ENCODE results near the gene HCFC1R1. TPM values are rescaled to one million over a fixed set of nuclear protein-coding genes. Genes with fewer than 3 reads are reported as not detected.

HCFC1R1 gene
- total and polyA plus RNA-seq, 2 donors (not counting 1 experiment from before 2014, with no cell fraction given): 17.9 to 24.8 TPM

DNA sequence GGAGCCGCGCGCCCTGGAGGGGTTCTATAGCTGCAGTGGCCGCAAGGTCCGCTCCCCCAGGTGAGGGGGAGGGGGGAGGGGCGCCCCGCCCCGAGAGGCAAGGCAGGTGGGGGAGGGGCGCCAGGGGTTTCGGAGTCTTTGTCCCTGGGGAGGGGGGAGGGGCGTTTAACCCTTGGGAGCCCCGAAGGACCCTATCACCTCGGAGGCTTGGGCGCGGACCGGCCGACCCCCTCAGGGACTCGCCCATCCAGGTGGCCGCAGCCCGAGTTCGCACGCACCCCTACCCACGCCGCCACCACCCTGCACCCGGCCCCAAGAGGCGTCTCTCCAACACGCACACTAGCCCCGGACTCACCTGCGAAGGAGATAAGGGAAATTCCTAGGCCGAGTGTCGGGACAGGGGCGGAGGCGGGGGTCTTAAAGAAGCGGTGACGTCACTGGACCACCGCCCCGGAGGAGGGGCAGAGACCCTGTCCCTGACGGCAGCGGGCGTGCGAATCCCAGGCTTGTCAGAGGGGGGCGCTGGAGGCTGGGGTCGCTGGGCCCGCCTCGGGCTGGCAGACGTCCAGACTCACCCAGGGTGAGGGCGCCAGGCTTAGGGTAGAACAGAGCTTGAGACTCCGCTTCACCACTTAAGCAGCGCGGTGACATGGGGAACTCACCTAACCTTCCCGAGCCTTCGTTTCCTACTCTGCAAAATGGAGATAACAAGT is 5.8 kb downstream of the HCFC1R1 start, which contains the start of gene CLDN6:
Gene CLDN6 (minus strand): TSS at position 390 of the 713 bp plus-strand sequence. CDS start 2,162 bp downstream, outside the sequence.
- no peaks in the 10 kb centered on the region for H3K9me3 Mint-ChIP-seq (ENCODE audit: insufficient read depth)
- peak within 1 kb of the TSS; percentile 19 for H3K4me2 ChIP-seq (replicated peaks; ENCODE audit: low read depth, low read length, poor library complexity, severe bottlenecking)
- peaks cover 27 to 41% of the 10 kb centered on the region in 2 donors for H3K4me1 ChIP-seq (ENCODE audit: control insufficient read depth in 2 of 2, insufficient read depth in 2 of 2, low read length in 2 of 2)
- H2AFZ ChIP-seq (ENCODE audit: insufficient read depth, low read depth, low read length, poor library complexity, severe bottlenecking): no peak within 1 kb of the TSS
- no peak for TF ChIP-seq EZH2 (IDR thresholded peaks at IDR 0.05; ENCODE audit: borderline replicate concordance, insufficient read depth, low read depth, low read length, poor library complexity, severe bottlenecking)
- TF ChIP-seq, protein P1, sequence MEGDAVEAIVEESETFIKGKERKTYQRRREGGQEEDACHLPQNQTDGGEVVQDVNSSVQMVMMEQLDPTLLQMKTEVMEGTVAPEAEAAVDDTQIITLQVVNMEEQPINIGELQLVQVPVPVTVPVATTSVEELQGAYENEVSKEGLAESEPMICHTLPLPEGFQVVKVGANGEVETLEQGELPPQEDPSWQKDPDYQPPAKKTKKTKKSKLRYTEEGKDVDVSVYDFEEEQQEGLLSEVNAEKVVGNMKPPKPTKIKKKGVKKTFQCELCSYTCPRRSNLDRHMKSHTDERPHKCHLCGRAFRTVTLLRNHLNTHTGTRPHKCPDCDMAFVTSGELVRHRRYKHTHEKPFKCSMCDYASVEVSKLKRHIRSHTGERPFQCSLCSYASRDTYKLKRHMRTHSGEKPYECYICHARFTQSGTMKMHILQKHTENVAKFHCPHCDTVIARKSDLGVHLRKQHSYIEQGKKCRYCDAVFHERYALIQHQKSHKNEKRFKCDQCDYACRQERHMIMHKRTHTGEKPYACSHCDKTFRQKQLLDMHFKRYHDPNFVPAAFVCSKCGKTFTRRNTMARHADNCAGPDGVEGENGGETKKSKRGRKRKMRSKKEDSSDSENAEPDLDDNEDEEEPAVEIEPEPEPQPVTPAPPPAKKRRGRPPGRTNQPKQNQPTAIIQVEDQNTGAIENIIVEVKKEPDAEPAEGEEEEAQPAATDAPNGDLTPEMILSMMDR (IDR thresholded peaks at IDR 0.05): no peak
- H3K27ac ChIP-seq (ENCODE audit: low read length in 2 of 2): no peak within 1 kb of the TSS
- H3K27ac Mint-ChIP-seq: peak within 1 kb of the TSS; percentile 41
- H3K4me3 ChIP-seq (ENCODE audit: control extremely low read depth in 1 of 5, extremely low read depth in 1 of 5, insufficient read depth in 1 of 5, low read depth in 2 of 5, low read length in 4 of 5): no peak within 1 kb of the TSS
- peaks cover 22% of the 10 kb centered on the region for H3K27me3 Mint-ChIP-seq
- DNase-seq: no peak
- H3K9ac ChIP-seq (ENCODE audit: low read length): no peak within 1 kb of the TSS
- peaks cover 31% of the 10 kb centered on the region for H3K4me1 Mint-ChIP-seq
- no peaks in the 10 kb centered on the region for H4K20me1 ChIP-seq (ENCODE audit: control insufficient read depth, insufficient read depth, low read length, poor library complexity, severe bottlenecking)
- peaks cover 0 to 4% (median 0%) of the 10 kb centered on the region in 3 donors for H3K9me3 ChIP-seq (ENCODE audit: control extremely low read depth in 1 of 3, control insufficient read depth in 2 of 3, insufficient read depth in 1 of 3, low read length in 2 of 3)
- intact Hi-C loops (cut with micrococcal nuclease): no loop called here
- no peaks in the 10 kb centered on the region for H3K36me3 ChIP-seq (replicated peaks in 1 of 2; ENCODE audit: control extremely low read depth in 1 of 2, control insufficient read depth in 1 of 2, extremely low read depth in 1 of 2, insufficient read depth in 2 of 2, low read length in 1 of 2)
- ChIA-PET CTCF (interaction anchor here (1.0 kb wide), 1 partner anchor 14 kb away, joined by 4 read pairs; no protein-coding TSS in a partner anchor), POLR2A (no interaction called here)
- no peak for ATAC-seq (ENCODE audit: low read depth)
- H3K79me2 ChIP-seq (ENCODE audit: control insufficient read depth, insufficient read depth, low read length): no peaks in the 10 kb centered on the region
- H3K27me3 ChIP-seq (replicated peaks in 1 of 4; ENCODE audit: control extremely low read depth in 1 of 4, control insufficient read depth in 3 of 4, insufficient read depth in 4 of 4, low read length in 3 of 4): peaks cover 0 to 19% (median 8%) of the 10 kb centered on the region in 4 experiments
- WGBS (ENCODE audit: insufficient coverage): 15% methylated on average over 35 of the region's 52 CpGs
- H3K4me3 Mint-ChIP-seq: no peak within 1 kb of the TSS

DNA sequence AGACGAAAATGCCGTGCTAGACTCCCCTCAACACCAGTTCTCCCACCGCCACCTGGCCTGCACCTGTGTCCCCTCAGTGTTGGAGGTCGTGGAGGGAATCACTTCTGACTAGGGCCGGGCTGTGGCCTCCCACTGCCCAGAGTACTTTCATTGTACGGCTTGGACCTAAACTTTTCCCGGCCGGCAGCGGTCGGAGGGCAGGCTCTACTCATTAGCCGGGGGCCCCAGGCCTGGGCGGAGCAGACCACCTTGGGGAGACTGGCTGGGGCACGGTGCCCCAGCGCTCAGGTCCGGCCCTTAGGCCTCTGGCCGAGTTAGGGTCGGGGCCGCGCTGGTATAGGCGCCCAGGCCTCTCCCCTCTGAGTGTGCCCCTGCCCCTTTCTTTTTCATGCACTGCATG is 6.4 kb downstream of the HCFC1R1 start:
- POLR2A ChIA-PET: no interaction called here
- no peak overlapping the region for H3K27ac Mint-ChIP-seq
- H3K9me3 Mint-ChIP-seq (ENCODE audit: insufficient read depth): no peaks in the 10 kb centered on the region
- no peak overlapping the region for H2AFZ ChIP-seq (ENCODE audit: insufficient read depth, low read depth, low read length, poor library complexity, severe bottlenecking)
- WGBS (ENCODE audit: insufficient coverage): 95% methylated on average over 20 of the region's 20 CpGs
- H3K27me3 ChIP-seq (replicated peaks in 1 of 4; ENCODE audit: control extremely low read depth in 1 of 4, control insufficient read depth in 3 of 4, insufficient read depth in 4 of 4, low read length in 3 of 4): peaks cover 0 to 20% (median 10%) of the 10 kb centered on the region in 4 experiments
- no peaks in the 10 kb centered on the region for H3K36me3 ChIP-seq (replicated peaks in 1 of 2; ENCODE audit: control extremely low read depth in 1 of 2, control insufficient read depth in 1 of 2, extremely low read depth in 1 of 2, insufficient read depth in 2 of 2, low read length in 1 of 2)
- peaks cover 25% of the 10 kb centered on the region for H3K4me1 Mint-ChIP-seq
- no peak for TF ChIP-seq EZH2 (IDR thresholded peaks at IDR 0.05; ENCODE audit: borderline replicate concordance, insufficient read depth, low read depth, low read length, poor library complexity, severe bottlenecking)
- TF ChIP-seq, protein P1 (IDR thresholded peaks at IDR 0.05): no peak
- CTCF ChIA-PET: no interaction called here
- no peaks in the 10 kb centered on the region for H3K79me2 ChIP-seq (ENCODE audit: control insufficient read depth, insufficient read depth, low read length)
- no peak overlapping the region for H3K4me3 ChIP-seq (ENCODE audit: control extremely low read depth in 1 of 5, extremely low read depth in 1 of 5, insufficient read depth in 1 of 5, low read depth in 2 of 5, low read length in 4 of 5)
- H4K20me1 ChIP-seq (ENCODE audit: control insufficient read depth, insufficient read depth, low read length, poor library complexity, severe bottlenecking): no peaks in the 10 kb centered on the region
- H3K9ac ChIP-seq (ENCODE audit: low read length): no peak overlapping the region
- H3K4me3 Mint-ChIP-seq: no peak overlapping the region
- H3K4me2 ChIP-seq (replicated peaks; ENCODE audit: low read depth, low read length, poor library complexity, severe bottlenecking): no peak overlapping the region
- peaks cover 0 to 4% (median 0%) of the 10 kb centered on the region in 3 donors for H3K9me3 ChIP-seq (ENCODE audit: control extremely low read depth in 1 of 3, control insufficient read depth in 2 of 3, insufficient read depth in 1 of 3, low read length in 2 of 3)
- ATAC-seq (ENCODE audit: low read depth) (no peak), DNase-seq (no peak)
- H3K27ac ChIP-seq (ENCODE audit: low read length in 2 of 2): no peak overlapping the region
- H3K4me1 ChIP-seq (ENCODE audit: control insufficient read depth in 2 of 2, insufficient read depth in 2 of 2, low read length in 2 of 2): peaks cover 21 to 35% of the 10 kb centered on the region in 2 donors
- intact Hi-C loops (cut with micrococcal nuclease): no loop called here
- H3K27me3 Mint-ChIP-seq: peaks cover 22% of the 10 kb centered on the region
